PFSK-1 (cell line): ENCODE measurements around the gene DCT.

Experiments
- POLR2AphosphoS5 ChIP-seq: IDR thresholded peaks from 2 replicates; pipeline ENCODE4 v1.6.1; 2012; ENCODE audit warnings: low read depth, mild to moderate bottlenecking, control low read depth, low read length, moderate library complexity
- SIN3A ChIP-seq: IDR thresholded peaks from 2 replicates; pipeline ENCODE4 v1.6.1; 2012; ENCODE audit warnings: mild to moderate bottlenecking, low read length, moderate library complexity, borderline replicate concordance; ENCODE audit not compliant: insufficient read depth
- TAF1 ChIP-seq: IDR thresholded peaks from 2 replicates; pipeline ENCODE4 v1.6.1; 2012; ENCODE audit warnings: low read length, control low read depth, borderline replicate concordance; ENCODE audit not compliant: insufficient read depth
- TF ChIP-seq, protein P1 (sequence below), 2 experiments: IDR thresholded peaks; 2 replicates each; pipeline versions ENCODE4 v1.6.1 to v1.8.0; 2011 to 2012; ENCODE audit warnings: low read depth in 2 of 2, low read length in 2 of 2, control low read depth in 1 of 2, inconsistent platforms in 1 of 2, mild to moderate bottlenecking in 1 of 2, moderate library complexity in 1 of 2; ENCODE audit not compliant: insufficient read depth in 1 of 2

DNA sequence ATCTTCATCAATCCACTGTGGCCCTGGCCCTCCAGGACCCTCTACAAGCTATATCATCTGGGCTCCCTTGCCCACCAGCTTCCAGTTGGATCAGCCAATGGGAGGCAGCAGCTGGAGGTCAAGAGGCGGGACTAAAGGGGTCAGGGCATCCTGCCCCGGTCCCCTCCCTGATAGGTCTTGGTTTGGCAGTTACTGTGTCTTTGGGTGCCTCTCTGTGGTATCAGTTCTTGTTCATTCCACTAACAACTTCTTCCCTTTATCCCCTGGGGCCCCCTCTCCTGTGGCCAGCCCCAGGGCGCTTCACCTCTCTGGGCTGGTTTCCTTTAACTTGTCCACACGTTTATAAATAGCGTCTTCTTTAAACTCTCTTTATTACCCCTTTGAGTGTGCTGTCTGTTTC is 83.6 kb downstream of the DCT start:
- TF ChIP-seq POLR2AphosphoS5 (no peak), SIN3A (no peak), TAF1 (no peak)
- TF ChIP-seq, protein P1, sequence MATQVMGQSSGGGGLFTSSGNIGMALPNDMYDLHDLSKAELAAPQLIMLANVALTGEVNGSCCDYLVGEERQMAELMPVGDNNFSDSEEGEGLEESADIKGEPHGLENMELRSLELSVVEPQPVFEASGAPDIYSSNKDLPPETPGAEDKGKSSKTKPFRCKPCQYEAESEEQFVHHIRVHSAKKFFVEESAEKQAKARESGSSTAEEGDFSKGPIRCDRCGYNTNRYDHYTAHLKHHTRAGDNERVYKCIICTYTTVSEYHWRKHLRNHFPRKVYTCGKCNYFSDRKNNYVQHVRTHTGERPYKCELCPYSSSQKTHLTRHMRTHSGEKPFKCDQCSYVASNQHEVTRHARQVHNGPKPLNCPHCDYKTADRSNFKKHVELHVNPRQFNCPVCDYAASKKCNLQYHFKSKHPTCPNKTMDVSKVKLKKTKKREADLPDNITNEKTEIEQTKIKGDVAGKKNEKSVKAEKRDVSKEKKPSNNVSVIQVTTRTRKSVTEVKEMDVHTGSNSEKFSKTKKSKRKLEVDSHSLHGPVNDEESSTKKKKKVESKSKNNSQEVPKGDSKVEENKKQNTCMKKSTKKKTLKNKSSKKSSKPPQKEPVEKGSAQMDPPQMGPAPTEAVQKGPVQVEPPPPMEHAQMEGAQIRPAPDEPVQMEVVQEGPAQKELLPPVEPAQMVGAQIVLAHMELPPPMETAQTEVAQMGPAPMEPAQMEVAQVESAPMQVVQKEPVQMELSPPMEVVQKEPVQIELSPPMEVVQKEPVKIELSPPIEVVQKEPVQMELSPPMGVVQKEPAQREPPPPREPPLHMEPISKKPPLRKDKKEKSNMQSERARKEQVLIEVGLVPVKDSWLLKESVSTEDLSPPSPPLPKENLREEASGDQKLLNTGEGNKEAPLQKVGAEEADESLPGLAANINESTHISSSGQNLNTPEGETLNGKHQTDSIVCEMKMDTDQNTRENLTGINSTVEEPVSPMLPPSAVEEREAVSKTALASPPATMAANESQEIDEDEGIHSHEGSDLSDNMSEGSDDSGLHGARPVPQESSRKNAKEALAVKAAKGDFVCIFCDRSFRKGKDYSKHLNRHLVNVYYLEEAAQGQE (IDR thresholded peaks at IDR 0.05; ENCODE audit: insufficient read depth in 1 of 2, low read depth in 2 of 2, low read length in 2 of 2) = no peak
